Activated CD4-positive, alpha-beta T cell treated with anti-CD3 and anti-CD28 coated beads for 36 hours (primary cell): ENCODE results near the gene ZSCAN16. TPM values are rescaled to one million over a fixed set of nuclear protein-coding genes. Genes with fewer than 3 reads are reported as not detected.

Source experiments
- ATAC-seq: fragments of 200-7000 bp; cut with Tn5 transposase; one replicate; pipeline ENCODE4 v1.10.0; 2021; ENCODE audit warnings: mild to moderate bottlenecking, moderate library complexity
- CTCF ChIA-PET: fragments of 350-600 bp; sonication (Branson Sonifier 250); formaldehyde crosslinking; loops from one replicate; lab custom pipeline; 2021; ENCODE audit warnings: antibody characterized with exemption; lab: Charles Lee
- POLR2A ChIA-PET: fragments of 350-600 bp; sonication (Branson Sonifier 250); formaldehyde crosslinking; loops from one replicate; lab custom pipeline; 2021; ENCODE audit warnings: antibody characterized with exemption, inconsistent platforms; lab: Charles Lee
- DNase-seq: peaks from one replicate; pipeline ENCODE4 v3.0.0-alpha.2; 2020
- H3K27ac Mint-ChIP-seq: one replicate; pipeline ENCODE4 v1.8.0; 2021; ENCODE audit warnings: mixed read lengths
- H3K27me3 Mint-ChIP-seq: one replicate; pipeline ENCODE4 v1.8.0; 2021; ENCODE audit warnings: mixed read lengths
- H3K36me3 Mint-ChIP-seq: one replicate; pipeline ENCODE4 v1.8.0; 2021; ENCODE audit warnings: low read depth, mixed read lengths
- H3K4me1 Mint-ChIP-seq: one replicate; pipeline ENCODE4 v1.8.0; 2021; ENCODE audit warnings: mixed read lengths
- H3K4me3 Mint-ChIP-seq: one replicate; pipeline ENCODE4 v1.8.0; 2021; ENCODE audit warnings: mild to moderate bottlenecking, moderate library complexity, mixed read lengths
- H3K9me3 Mint-ChIP-seq: one replicate; pipeline ENCODE4 v1.8.0; 2021; ENCODE audit warnings: low read depth, mixed read lengths
- intact Hi-C, 2 experiments: fragments of 100-400 bp; cut with DNase I in 1 of 2; cut with micrococcal nuclease in 1 of 2; formaldehyde crosslinking; loops; one replicate each; pipeline versions ENCODE4 v1.14.2 to v1.15.1; 2022 to 2024; cut with DNase I, micrococcal nuclease
- total RNA-seq, 2 experiments: library from RNA; stranded (reverse); gene quantifications; one replicate each; pipeline ENCODE4 v1.2.3, GENCODE V29; 2021

Gene ZSCAN16
- total RNA-seq, 2 experiments from 2014 or later = 2.1 to 2.6 TPM

DNA sequence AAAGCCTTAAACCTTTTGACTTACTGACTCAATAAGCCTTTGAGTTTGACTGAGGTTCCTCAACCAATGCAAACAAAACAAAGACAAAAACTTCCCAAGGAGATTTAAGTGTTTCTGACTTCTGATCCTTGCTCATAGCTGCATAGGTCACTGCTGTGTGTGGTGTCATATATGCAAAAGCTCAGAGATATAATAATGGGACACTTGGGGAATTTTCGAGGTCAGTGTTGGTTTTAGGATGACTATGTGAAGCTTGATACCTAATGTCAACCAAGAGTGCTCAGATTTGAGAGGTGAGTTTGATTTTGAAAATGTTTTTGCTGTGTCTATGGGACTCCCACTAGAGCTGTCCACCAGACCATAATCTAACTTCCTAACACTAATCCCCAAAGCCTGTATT is 43.5 kb downstream of the ZSCAN16 start:
- DNase-seq (no peak), ATAC-seq (no peak)
- no peaks in the 10 kb centered on the region for H3K4me1 Mint-ChIP-seq
- H3K4me3 Mint-ChIP-seq = no peak overlapping the region
- ChIA-PET CTCF (interaction anchor here (0.9 kb wide), 1 partner anchor 392 kb away, joined by 3 read pairs; no protein-coding TSS in a partner anchor), POLR2A (no interaction called here)
- peaks cover 2% of the 10 kb centered on the region for H3K27me3 Mint-ChIP-seq
- H3K9me3 Mint-ChIP-seq = no peaks in the 10 kb centered on the region
- intact Hi-C loops = no loop called here
- H3K27ac Mint-ChIP-seq = no peak overlapping the region
- H3K36me3 Mint-ChIP-seq = peaks cover 3% of the 10 kb centered on the region

DNA sequence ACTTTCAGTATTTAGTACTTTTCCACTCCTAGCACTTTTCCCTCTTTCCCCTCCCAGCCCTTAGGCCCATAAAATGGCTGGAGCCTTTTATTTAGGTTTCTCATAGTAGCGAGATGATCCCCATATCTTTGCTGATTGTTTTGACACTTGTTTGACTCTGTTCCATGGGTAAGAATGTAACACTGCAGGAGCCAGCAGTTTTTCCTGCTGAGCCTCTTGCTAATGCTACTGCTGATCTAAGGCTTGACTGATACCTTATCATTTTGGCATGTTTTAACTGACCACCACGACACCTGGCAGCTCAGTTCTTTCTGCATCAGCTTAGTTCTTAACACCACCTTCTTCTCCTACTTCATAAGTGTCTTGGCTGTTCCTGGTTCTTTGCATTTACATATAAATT is 46.9 kb downstream of the ZSCAN16 start:
- no peak overlapping the region for H3K4me3 Mint-ChIP-seq
- H3K36me3 Mint-ChIP-seq = peaks cover 3% of the 10 kb centered on the region
- intact Hi-C loops = no loop called here
- ATAC-seq = no peak
- no peaks in the 10 kb centered on the region for H3K4me1 Mint-ChIP-seq
- ChIA-PET CTCF (interaction anchor here (0.8 kb wide), 1 partner anchor 9 kb away, joined by 3 read pairs; no protein-coding TSS in a partner anchor), POLR2A (no interaction called here)
- H3K9me3 Mint-ChIP-seq = no peaks in the 10 kb centered on the region
- H3K27ac Mint-ChIP-seq = no peak overlapping the region
- DNase-seq = no peak
- H3K27me3 Mint-ChIP-seq = peaks cover 9% of the 10 kb centered on the region

DNA sequence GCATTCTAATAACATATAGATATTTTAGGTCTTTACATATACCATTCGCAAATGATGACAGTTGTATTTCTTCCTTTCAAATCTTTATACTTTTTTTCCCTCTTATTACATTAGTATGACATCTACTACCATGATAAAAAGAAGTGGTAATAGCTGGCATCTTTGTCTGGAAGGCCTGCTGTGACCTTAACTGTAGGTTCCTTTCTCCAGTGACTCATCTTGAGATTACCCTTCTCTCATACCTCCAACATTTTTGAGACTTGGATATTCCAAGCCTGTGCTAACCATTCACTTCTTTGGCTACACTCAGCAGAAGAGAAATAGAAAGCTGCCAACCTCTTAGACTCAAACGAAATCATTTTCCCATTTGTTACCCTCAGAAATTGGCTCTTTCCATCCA is 47.6 kb downstream of the ZSCAN16 start:
- Mint-ChIP-seq H3K27ac (no peak overlapping the region), H3K36me3 (peaks cover 3% of the 10 kb centered on the region), H3K4me3 (no peak overlapping the region), H3K9me3 (peaks cover 2% of the 10 kb centered on the region), H3K27me3 (peaks cover 9% of the 10 kb centered on the region), H3K4me1 (no peaks in the 10 kb centered on the region)
- POLR2A ChIA-PET = no interaction called here
- DNase-seq = no peak
- intact Hi-C loops = no loop called here
- no peak for ATAC-seq
- CTCF ChIA-PET = no interaction called here

DNA sequence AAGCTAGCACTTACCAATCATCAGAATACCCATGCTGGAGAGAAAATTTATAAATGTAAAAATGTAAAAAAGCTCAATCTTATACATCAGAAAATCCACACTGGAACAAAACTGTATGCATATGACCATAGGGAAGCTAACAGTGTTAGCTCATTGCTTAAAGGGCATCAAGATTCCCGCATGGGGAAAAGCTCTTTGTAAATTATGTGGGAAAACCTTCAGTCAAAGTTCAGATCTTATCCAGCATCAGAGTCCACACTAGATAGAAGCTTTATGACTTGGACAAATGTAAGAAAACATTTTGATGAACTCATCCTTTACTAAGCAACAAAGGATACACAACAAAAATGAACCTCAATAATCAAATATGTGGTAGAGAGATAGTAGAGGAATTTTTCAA is 52.0 kb downstream of the ZSCAN16 start:
- H3K4me3 Mint-ChIP-seq = no peak overlapping the region
- ATAC-seq (no peak), DNase-seq (no peak)
- peaks cover 2% of the 10 kb centered on the region for H3K36me3 Mint-ChIP-seq
- POLR2A ChIA-PET = no interaction called here
- H3K27me3 Mint-ChIP-seq = peaks cover 16% of the 10 kb centered on the region
- intact Hi-C loops = no loop called here
- H3K4me1 Mint-ChIP-seq = no peaks in the 10 kb centered on the region
- peaks cover 2% of the 10 kb centered on the region for H3K9me3 Mint-ChIP-seq
- CTCF ChIA-PET = no interaction called here
- no peak overlapping the region for H3K27ac Mint-ChIP-seq

Other genes with a start within 250 kb of the ZSCAN16 start
- gene OR2B2, start 212.2 kb upstream of the ZSCAN16 start, total RNA-seq = not detected
- not detected for gene OR2B6, start 167.4 kb upstream of the ZSCAN16 start, total RNA-seq
- gene ZNF165, start 44.0 kb upstream of the ZSCAN16 start, total RNA-seq = 1 to 10 TPM; 4.6 TPM
- 10 to 100 TPM; 17.5 to 20.7 TPM for gene ZKSCAN8, start 17.3 kb downstream of the ZSCAN16 start, total RNA-seq
- 1 to 10 TPM; 1.7 to 1.8 TPM for gene ZSCAN9, start 100.7 kb downstream of the ZSCAN16 start, total RNA-seq
- 1 to 10 TPM; 3.2 to 4.1 TPM for gene ZKSCAN4, start 127.7 kb downstream of the ZSCAN16 start, total RNA-seq
- gene NKAPL, start 134.7 kb downstream of the ZSCAN16 start, total RNA-seq = under 1 TPM; 0.14 to 0.25 TPM
- 1 to 10 TPM; 5.0 to 6.7 TPM for gene ZSCAN26, start 142.5 kb downstream of the ZSCAN16 start, total RNA-seq
- gene PGBD1, start 157.0 kb downstream of the ZSCAN16 start, total RNA-seq = 1 to 10 TPM; 1.5 to 1.6 TPM
- 1 to 10 TPM; 1.3 to 1.8 TPM for gene ZSCAN31, start 211.5 kb downstream of the ZSCAN16 start, total RNA-seq
- gene ZKSCAN3, start 225.3 kb downstream of the ZSCAN16 start, total RNA-seq = 1 to 10 TPM; 2.2 to 3.1 TPM